KOPT-K1 (cell line): ENCODE data around the gene FBN2.

Experiments
- H3K27ac ChIP-seq: fragments of 200-600 bp; sonication (generic); 2 replicates; pipeline ENCODE4 v1.5.1; 2016; ENCODE audit warnings: antibody characterized with exemption, mild to moderate bottlenecking, low read depth, low read length; ENCODE audit not compliant: poor library complexity, severe bottlenecking
- H3K36me3 ChIP-seq: fragments of 200-600 bp; sonication (generic); 2 replicates; pipeline ENCODE4 v1.5.1; 2017; ENCODE audit warnings: antibody characterized with exemption, mild to moderate bottlenecking, low read length, moderate library complexity; ENCODE audit not compliant: insufficient read depth
- H3K9me3 ChIP-seq: fragments of 200-600 bp; sonication (generic); 2 replicates; pipeline ENCODE4 v1.5.1; 2017; ENCODE audit warnings: antibody characterized with exemption, low read length, mild to moderate bottlenecking; ENCODE audit not compliant: insufficient read depth, poor library complexity, severe bottlenecking

FBN2 gene

GRCh38 chr5:128273736-128274135 is 264.3 kb downstream of the FBN2 start:
- H3K9me3 ChIP-seq, result no peaks in the 10 kb centered on the region
- H3K36me3 ChIP-seq, result no peaks in the 10 kb centered on the region
- no peak overlapping the region for H3K27ac ChIP-seq

- Histone ChIP-seq H3K9me3 (no peaks in the 10 kb centered on the region), H3K36me3 (no peaks in the 10 kb centered on the region), H3K27ac (no peak overlapping the region)
Measured at GRCh38 chr5:128271859-128272464, 266.1 kb downstream of the FBN2 start.

GRCh38 chr5:128271071-128271470 is 267.0 kb downstream of the FBN2 start:
- H3K36me3 ChIP-seq, result no peaks in the 10 kb centered on the region
- no peaks in the 10 kb centered on the region for H3K9me3 ChIP-seq
- no peak overlapping the region for H3K27ac ChIP-seq

GRCh38 chr5:128264564-128265360 is 273.3 kb downstream of the FBN2 start:
- Histone ChIP-seq H3K27ac (no peak overlapping the region), H3K36me3 (no peaks in the 10 kb centered on the region), H3K9me3 (no peaks in the 10 kb centered on the region)

- no peak overlapping the region for H3K27ac ChIP-seq
- H3K36me3 ChIP-seq, result no peaks in the 10 kb centered on the region
- no peaks in the 10 kb centered on the region for H3K9me3 ChIP-seq
Measured at GRCh38 chr5:128263357-128263756, 274.7 kb downstream of the FBN2 start.

- H3K36me3 ChIP-seq, result no peaks in the 10 kb centered on the region
- H3K27ac ChIP-seq, result no peak overlapping the region
- H3K9me3 ChIP-seq, result no peaks in the 10 kb centered on the region
Measured at GRCh38 chr5:128262911-128263310, 275.1 kb downstream of the FBN2 start.

GRCh38 chr5:128259607-128260021 is 278.4 kb downstream of the FBN2 start:
- H3K36me3 ChIP-seq, result no peaks in the 10 kb centered on the region
- no peaks in the 10 kb centered on the region for H3K9me3 ChIP-seq
- no peak overlapping the region for H3K27ac ChIP-seq

- Histone ChIP-seq H3K36me3 (no peaks in the 10 kb centered on the region), H3K9me3 (no peaks in the 10 kb centered on the region), H3K27ac (no peak overlapping the region)
Measured at GRCh38 chr5:128258372-128258771, 279.7 kb downstream of the FBN2 start.

GRCh38 chr5:128257076-128257475 is 281.0 kb downstream of the FBN2 start:
- no peak overlapping the region for H3K27ac ChIP-seq
- no peaks in the 10 kb centered on the region for H3K36me3 ChIP-seq
- no peaks in the 10 kb centered on the region for H3K9me3 ChIP-seq

GRCh38 chr5:128254789-128255188 is 283.3 kb downstream of the FBN2 start:
- Histone ChIP-seq H3K27ac (no peak overlapping the region), H3K9me3 (no peaks in the 10 kb centered on the region), H3K36me3 (no peaks in the 10 kb centered on the region)

GRCh38 chr5:128253880-128254279 is 284.2 kb downstream of the FBN2 start:
- no peaks in the 10 kb centered on the region for H3K9me3 ChIP-seq

GRCh38 chr5:128253161-128253560 is 284.9 kb downstream of the FBN2 start:
- no peaks in the 10 kb centered on the region for H3K36me3 ChIP-seq
- H3K27ac ChIP-seq, result no peak overlapping the region
- H3K9me3 ChIP-seq, result no peaks in the 10 kb centered on the region

More at GRCh38 chr5:128253880-128254279, 284.2 kb downstream of the FBN2 start:
- no peaks in the 10 kb centered on the region for H3K36me3 ChIP-seq
- no peak overlapping the region for H3K27ac ChIP-seq

- Histone ChIP-seq H3K9me3 (no peaks in the 10 kb centered on the region), H3K36me3 (no peaks in the 10 kb centered on the region), H3K27ac (no peak overlapping the region)
Measured at GRCh38 chr5:128252756-128253155, 285.3 kb downstream of the FBN2 start.

GRCh38 chr5:128252196-128252595 is 285.8 kb downstream of the FBN2 start:
- H3K9me3 ChIP-seq, result no peaks in the 10 kb centered on the region
- no peak overlapping the region for H3K27ac ChIP-seq
- no peaks in the 10 kb centered on the region for H3K36me3 ChIP-seq

- Histone ChIP-seq H3K9me3 (no peaks in the 10 kb centered on the region), H3K36me3 (no peaks in the 10 kb centered on the region), H3K27ac (no peak overlapping the region)
Measured at GRCh38 chr5:128245974-128246373, 292.1 kb downstream of the FBN2 start.
